NCI-H1417 treated with DMSO at 0.1 percent for 48 hours (cell line): ENCODE measurements around the gene AMY2B.
A peak's percentile ranks its signal among the peaks of the same experiment; 100 is the strongest.
"Not testable (repeated sequence)": the region's sequence is repeated elsewhere in the genome, so short reads cannot be mapped to it uniquely, and the experiment has no call there.

Experiments
- DNase-seq: peaks from one replicate; lab custom pipeline; 2025; lab: John Stamatoyannopoulos, UW

AMY2B gene

GRCh38 chr1:103571289-103571688 lies at the start of gene AMY2B:
Gene AMY2B (plus strand): TSS chr1:103571589. CDS start chr1:103571603, 14 bp downstream.
- not testable (repeated sequence) for DNase-seq

- DNase-seq: no peak
Observed at GRCh38 chr1:103523346-103523745, 48.0 kb upstream of the AMY2B start.

DNA sequence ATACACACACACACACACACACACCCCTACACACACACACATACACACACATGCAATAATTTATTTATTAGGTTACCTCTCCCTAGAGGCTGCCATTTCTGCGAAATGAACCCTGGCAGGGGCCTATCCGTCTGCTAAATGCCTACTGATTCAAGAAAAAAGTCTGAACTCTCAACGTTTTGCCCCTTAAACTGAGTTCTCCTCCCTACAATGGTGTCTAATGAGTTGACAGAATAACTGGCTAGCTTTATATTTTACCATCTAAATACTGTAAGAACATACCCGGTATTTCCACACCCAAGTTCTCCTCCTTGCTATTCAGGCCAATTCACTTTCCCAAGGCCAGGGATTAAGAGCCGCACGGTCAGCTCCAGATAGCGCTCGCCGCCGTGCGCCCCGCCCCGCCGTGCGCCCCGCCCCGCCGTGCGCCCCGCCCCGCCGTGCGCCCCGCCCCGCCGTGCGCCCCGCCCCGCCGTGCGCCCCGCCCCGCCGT lies 46.2 kb upstream of the AMY2B start:
- DNase-seq: no peak

- DNase-seq: peak; percentile 57
Observed at GRCh38 chr1:103525607-103526507, 45.5 kb upstream of the AMY2B start, which contains the start of gene RNPC3. Gene RNPC3 (plus strand): TSS chr1:103525699. CDS start chr1:103526071, 372 bp downstream.

GRCh38 chr1:103527331-103527730 lies 44.1 kb upstream of the AMY2B start:
- DNase-seq: no peak

DNA sequence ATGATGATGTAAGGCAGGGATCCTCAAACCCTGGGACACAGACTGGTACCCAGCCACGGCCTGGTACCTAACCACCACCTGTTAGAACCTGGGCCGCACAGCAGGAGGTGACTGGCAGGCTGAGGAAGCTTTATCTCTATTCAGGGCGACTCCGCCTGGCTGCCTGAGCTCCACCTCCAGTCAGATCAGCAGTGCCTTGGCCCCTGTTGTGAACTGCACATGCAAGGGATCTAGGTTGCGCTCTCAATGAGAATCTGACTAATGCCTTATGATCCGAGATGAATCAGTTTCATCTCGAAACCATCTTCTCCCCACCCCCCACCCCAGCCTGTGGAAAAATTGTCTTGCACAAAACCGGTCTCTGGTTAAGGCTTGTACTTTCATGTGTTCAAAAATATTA lies 41.6 kb upstream of the AMY2B start:
- no peak for DNase-seq

DNA sequence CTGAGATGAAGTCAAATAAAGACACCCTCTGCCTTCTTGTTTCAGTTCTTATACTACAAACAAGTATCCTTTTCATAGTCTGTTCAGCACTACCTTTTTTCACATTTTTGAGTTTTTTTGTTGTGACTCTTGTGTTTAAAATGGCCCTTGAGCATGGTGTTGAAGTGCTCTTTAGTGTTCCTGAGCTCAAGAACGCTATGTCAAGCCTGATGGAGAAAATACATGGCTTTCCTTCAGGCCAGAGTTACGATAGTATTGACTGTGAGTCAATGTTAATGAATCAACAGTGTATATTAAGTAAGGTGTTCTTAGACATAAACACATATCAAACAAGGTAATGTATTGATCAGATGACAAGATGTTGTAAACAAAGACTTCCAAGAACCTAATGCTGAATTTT lies 33.2 kb upstream of the AMY2B start:
- DNase-seq: no peak

DNA sequence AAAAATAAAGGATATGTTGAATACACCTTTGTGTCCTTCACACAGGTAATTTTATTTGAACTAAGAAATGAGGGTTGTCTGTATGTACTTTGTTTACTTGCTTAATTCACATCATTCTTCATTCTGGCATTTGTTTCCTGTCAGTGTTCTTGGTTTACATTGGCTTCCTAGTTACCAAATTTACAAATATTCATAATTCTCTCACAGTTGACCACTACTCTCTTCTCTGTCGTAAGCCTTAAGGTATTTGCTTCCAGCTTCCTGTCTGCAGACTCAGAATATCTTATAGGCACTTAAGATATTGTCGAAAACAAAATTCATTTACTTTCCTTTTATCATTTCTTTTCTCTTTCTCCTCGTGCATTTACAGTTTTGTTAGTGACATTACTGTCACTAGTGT lies 30.0 kb upstream of the AMY2B start:
- no peak for DNase-seq

GRCh38 chr1:103546496-103546895 lies 24.9 kb upstream of the AMY2B start:
- no peak for DNase-seq

DNA sequence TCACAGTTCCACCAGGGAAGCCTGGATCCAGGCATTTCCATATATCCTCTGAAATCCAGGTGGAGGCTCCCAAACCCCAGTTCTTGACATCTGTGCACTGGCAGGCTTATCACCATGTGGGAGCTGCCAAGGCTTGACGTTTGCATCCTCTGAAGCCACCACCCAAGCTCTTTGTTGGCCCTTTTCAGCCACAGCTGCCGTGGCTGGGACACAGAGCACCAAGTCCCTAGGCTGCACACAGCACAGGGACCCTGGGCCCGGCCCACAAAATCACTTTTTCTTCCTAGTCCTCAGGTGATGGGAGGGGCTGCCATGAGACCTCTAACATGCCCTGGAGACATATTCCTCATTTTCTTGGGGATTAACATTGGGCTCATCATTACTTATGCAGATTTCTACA lies 23.5 kb upstream of the AMY2B start:
- DNase-seq: no peak

GRCh38 chr1:103560427-103560826 lies 11.0 kb upstream of the AMY2B start:
- DNase-seq: no peak

DNA sequence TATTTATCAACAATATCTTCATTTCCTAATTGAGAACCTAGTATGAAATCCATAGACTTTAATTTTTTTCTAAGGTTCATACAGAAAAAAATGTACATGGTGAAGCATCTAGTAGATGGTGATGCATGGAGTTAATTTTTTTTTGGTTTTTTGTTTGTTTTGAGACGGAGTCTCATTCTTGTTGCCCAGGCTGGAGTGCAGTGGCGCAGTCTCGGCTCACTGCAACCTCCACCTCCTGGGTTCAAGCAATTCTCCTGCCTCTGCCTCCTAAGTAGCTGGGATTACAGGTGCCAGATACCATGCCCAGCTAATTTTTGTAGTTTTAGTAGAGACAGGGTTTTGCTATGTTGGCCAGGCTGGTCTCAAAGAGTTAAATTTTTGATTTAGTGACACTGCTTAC lies 10.3 kb upstream of the AMY2B start:
- DNase-seq: not testable (repeated sequence)

DNA sequence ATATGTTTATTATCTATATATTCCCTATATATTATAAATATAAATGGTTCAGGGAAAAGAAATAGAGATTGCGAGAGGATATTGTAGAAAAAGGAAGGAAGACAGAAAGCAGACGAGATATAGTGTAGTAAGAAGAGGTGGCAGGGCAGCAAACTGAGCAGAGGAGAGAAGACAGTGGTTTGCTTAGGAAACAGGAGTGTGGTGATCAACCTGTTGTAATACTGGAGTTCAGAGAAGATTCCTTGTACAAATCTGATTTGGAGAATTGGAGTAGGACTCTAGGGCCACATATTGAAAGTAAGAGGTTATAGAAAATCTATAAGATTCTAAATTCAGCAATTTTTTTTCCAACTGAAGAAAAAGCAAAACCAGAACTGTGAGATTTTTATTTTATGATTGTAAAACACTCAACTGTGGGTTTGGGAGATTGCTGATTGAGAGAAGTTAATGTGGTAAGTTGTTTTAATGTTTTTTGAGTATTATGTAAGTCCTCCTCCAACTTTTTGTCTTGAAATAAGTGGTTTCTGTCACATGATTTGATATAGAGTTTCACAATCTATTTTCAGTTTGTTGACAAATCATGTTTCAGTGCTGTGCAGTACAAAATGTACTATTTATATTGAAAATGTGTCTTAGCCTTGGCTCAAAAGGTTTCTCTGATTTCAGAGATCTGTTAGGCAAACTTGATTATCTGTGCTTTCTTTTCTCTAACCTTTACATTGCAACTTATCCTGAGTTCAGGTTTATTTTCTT lies 9.6 kb upstream of the AMY2B start:
- no peak for DNase-seq

DNA sequence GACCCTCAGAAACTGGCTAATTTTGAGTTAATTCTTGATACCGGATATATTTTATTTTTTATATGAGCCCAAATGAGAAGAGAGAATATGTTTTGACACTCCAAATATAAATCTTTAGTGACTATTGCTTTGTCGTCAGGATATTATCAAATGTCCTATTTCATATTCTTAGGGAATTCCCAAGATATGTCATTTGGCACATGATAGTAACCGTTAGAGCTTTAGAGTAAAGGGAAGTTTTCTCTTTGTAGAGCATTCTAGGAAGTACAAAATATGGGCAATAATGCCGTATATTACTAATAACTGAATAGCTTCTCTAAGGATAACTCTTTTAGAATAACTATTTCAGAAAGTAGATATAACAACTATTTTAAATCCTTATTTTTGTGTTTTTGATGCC lies 8.3 kb upstream of the AMY2B start:
- no peak for DNase-seq

DNA sequence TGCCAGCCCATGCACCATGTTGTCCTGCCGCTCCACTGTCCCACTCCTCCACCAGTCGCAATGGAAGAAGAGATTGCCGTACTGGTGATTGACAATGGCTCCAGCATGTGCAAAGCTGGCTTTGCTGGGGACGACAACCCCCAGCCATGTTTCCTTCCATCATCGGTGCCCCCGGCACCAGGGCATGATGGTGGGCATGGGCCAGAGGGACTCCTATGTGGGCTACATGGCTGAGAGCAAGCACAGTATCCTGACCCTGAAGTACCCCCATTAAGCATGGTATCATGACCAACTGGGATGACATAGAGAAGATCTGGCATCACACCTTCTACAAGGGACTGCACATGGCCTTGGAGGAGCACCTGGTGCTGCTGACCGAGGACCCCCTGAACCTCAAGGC lies 1.9 kb upstream of the AMY2B start:
- no peak for DNase-seq

DNA sequence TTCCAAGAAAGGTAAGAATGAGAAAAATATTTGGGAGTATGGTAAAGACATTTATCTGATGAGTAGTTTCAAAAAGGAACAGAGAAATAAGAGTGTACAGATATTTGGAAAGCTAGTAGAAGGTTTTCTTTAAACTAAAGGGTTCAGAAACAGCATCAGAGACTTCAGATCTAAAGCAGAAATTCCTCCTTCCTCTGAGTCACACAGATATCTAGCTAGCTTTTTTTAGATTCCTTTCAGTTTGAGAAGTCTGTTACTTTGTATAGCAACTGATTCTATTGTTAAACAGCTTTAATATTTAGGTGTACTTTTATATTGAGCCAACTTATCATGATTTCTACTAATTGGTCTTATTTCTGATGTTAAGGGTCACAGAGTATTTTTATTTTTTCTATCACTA lies 4.7 kb downstream of the AMY2B start:
- DNase-seq: no peak

DNA sequence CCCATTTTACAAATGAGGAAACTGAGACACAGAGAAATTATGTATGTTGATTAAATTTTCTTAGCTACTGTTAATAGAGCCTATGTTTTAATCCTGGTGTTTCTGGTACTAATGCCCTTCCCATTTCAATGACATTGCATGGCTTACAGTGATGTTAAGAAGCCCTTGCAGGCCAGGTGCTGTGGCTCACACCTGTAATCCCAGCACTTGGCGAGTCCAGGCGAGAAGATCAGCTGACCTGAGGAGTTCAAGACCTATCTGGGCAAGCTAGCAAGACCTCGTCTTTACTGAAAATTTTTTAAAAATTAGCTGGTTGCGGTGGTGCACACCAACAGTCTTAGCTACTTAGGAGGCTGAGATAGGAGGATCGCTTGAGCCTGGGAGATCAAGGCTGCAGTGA lies 5.4 kb downstream of the AMY2B start:
- DNase-seq: not testable (repeated sequence)

- DNase-seq: no peak
Observed at GRCh38 chr1:103582464-103582863, 11.1 kb downstream of the AMY2B start.

DNA sequence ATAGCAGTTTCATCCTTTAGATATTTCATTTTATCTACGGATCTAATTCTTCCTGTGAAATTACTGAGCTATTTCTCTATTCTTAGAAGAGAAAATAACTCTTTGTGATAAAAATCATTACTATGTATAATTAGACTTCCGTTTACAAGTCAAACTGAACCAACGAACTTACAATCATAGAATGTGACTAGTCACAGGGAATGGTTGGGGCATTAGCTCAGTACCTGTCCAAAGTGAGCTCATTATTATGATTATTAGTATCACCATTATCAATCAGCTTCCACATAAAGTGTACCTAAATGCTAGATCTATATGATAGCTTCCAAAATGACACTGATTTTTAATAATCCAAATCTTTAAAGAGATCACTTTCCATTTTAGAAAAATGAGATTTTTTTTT lies 12.5 kb downstream of the AMY2B start:
- DNase-seq: no peak

GRCh38 chr1:103584537-103584936 lies 13.1 kb downstream of the AMY2B start:
- no peak for DNase-seq

DNA sequence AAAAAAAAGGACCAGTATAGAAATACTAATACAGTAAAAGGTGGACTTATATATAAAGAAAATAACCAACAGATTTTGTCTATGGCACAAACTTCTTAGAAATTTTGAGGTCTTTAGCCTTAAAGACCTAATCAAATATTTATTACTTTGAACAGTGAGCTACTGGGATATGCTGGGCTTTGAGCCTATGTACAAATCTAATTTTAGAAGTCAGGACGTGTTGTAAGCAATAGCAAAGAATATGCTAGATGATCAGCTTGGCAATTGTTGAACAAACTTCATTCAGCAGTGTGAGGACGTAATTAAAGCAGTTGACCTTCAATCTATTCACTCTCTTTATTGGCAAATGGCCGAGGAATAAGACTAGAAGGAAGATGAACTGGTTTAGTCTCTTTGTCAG lies 31.4 kb downstream of the AMY2B start:
- not testable (repeated sequence) for DNase-seq

GRCh38 chr1:103616362-103616761 lies 45.0 kb downstream of the AMY2B start:
- DNase-seq: no peak

DNA sequence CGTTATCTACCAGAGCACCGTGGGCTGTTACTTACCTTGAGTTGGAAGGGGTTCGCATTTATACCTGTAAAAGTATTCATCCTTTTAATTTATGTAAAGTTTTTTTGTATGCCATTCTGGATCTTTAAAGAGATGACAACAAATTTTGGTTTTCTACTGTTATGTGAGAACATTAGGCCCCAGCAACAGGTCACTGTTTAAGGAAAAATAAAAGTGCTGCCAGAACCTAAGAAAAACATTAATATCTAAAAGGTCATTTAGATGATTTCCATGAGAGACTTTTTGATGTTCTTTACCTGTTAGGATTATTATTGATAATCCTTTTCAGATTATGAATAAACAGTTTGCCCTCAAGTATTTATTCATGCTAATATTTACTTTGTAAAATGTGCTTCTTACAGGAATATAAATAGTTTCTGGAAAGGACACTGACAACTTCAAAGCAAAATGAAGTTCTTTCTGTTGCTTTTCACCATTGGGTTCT lies 45.6 kb downstream of the AMY2B start, which contains the start of gene AMY2A:
Gene AMY2A, plus strand, starts transcription at position 434 of the 484 bp plus-strand sequence. Its CDS starts 14 bp downstream, at position 448.
- DNase-seq: not testable (repeated sequence)
